Breast epithelium (tissue), 3 donors: Measurements from ENCODE around the gene CYP46A1.

ENCODE experiments used
- CTCF ChIP-seq, 3 donors: fragments of 450-650 bp; IDR thresholded peaks; one replicate each; pipeline ENCODE4 v1.5.1; 2016 to 2017; ENCODE audit warnings: antibody characterized with exemption in 3 of 3, mild to moderate bottlenecking in 3 of 3, moderate library complexity in 3 of 3
- POLR2A ChIP-seq: fragments of 450-650 bp; IDR thresholded peaks from one replicate; pipeline ENCODE4 v1.6.1; 2016; ENCODE audit warnings: antibody characterized with exemption, mild to moderate bottlenecking, moderate library complexity
- POLR2AphosphoS5 ChIP-seq, 3 donors: sonication (generic); formaldehyde crosslinking; IDR thresholded peaks; one replicate each; pipeline ENCODE4 v1.6.1; 2017; ENCODE audit warnings: antibody characterized with exemption in 3 of 3

- TF ChIP-seq CTCF (IDR thresholded peaks at IDR 0.05) (no peak), POLR2A (no peak), POLR2AphosphoS5 (IDR thresholded peaks at IDR 0.05) (no peak)
Measured at GRCh38 chr14:99759546-99759925, 75.4 kb downstream of the CYP46A1 start.
